Anterior cingulate cortex (tissue), 58 donors: ENCODE measurements around the gene MYCBP2.
"Not testable (repeated sequence)": the region's sequence is repeated elsewhere in the genome, so short reads cannot be mapped to it uniquely, and the experiment has no call there.

Source experiments
- DNase-seq, 58 donors: peaks; one replicate each; lab custom pipeline; 2025; lab: John Stamatoyannopoulos, UW

MYCBP2 gene

DNA sequence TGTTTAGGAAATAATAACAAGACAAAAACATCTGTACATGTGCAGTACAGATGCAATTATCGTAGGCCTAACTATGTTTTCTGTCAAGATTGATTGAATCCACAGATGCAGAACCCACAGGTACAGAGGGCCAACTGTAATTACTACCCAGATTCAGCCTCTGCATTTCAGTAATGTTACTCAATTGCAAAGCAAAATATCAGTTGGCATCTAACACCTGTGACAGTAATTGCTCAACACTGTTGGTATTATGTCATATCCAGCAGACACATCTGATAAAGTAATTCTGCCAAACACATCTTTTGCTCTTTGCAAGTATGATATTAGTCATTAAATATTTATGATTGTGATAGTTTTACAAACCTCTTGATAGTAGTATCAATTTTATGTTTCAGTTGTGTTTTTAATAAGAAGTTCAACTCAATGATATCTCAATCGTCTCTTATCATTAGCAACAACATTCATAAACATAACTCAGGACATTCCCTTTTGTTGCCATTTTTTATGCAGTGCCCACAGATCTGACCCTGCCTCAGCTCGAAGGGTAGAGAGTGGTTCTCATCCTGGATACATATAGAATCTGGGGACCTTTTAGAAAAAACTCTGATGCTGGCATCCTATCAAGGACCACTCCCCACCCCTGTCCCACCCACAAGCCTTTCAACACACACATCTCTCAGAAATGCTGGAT, 104.7 kb downstream of the MYCBP2 start:
- no peak for DNase-seq

DNA sequence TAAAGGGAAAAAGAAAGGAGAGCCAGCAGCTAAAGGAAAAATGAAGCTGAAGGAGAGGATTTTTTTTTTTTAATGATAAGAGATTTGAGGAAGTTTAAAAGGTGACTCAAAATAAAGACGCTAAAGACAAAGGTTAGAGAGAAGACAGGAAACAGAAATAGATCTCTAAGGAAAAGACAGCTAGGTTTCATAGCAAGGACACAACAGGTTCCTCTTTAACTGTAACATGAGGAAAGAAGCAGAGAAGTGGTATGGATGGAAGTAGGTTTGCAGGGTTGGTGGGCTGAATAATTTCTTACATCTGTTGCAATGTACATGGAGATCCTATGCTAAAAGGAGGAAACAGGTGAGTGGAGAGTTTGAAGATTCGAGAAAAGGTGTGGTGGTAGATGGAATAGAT, 107.5 kb downstream of the MYCBP2 start:
- DNase-seq = no peak

DNA sequence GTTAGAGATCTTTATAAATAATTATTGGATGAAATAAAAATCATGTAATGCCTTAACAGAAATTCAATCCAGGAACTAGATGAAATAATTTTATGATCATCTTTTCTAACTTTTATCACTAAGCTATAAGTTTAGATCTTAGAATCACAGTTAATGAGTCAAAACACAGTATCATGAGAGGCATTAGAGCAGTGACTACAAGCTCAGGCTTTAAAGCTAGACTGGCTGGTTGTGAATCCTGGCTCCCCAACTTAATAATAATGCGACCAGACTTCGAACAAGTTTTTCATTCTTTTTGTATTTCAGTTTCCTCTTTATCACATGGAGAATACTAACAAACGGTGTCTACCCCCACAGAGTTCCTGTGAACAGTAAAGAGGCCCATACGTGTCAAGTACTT, 108.6 kb downstream of the MYCBP2 start:
- no peak for DNase-seq

- DNase-seq = no peak
Observed at GRCh38 chr13:77215543-77215942, 111.4 kb downstream of the MYCBP2 start.

GRCh38 chr13:77213644-77214043, 113.2 kb downstream of the MYCBP2 start:
- no peak for DNase-seq

GRCh38 chr13:77207943-77208342, 119.0 kb downstream of the MYCBP2 start:
- DNase-seq = no peak

DNA sequence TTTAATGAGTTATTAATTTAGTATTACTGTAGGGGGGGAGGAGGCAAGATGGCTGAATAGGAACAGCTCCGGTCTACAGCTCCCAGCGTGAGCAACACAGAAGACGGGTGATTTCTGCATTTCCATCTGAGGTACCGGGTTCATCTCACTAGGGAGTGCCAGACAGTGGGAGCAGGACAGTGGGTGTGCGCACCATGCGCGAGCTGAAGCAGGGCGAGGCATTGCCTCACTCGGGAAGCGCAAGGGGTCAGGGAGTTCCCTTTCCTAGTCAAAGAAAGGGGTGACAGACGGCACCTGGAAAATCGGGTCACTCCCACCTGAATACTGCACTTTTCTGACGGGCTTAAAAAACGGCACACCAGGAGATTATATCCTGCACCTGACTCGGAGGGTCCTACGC, 127.9 kb downstream of the MYCBP2 start:
- not testable (repeated sequence) for DNase-seq

GRCh38 chr13:77196052-77196618, 130.8 kb downstream of the MYCBP2 start:
- no peak for DNase-seq

- no peak for DNase-seq
Observed at GRCh38 chr13:77190349-77190958, 136.4 kb downstream of the MYCBP2 start.

DNA sequence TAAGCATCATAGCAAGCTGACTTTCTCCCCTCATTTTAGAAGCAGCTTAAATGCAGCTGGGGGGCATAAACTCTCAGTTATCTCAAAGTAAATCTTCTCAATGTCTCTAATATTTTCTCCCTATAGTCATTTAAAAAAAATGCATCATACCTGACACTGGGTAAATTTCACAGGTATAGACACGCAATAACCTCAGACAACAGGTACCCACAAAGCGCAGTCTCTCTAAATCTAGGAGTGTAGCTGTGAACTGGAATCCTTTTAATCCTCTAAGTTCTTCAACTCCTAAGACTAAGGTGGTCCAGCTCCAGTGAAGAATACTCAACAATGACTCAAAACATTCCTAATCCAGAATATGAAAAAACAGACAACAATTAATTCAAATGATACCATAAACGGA, 141.2 kb downstream of the MYCBP2 start:
- no peak for DNase-seq

GRCh38 chr13:77184455-77184854, 142.4 kb downstream of the MYCBP2 start:
- DNase-seq = no peak

- DNase-seq = no peak
Observed at GRCh38 chr13:77180011-77180410, 146.9 kb downstream of the MYCBP2 start.

- no peak for DNase-seq
Observed at GRCh38 chr13:77177646-77178045, 149.2 kb downstream of the MYCBP2 start.

DNA sequence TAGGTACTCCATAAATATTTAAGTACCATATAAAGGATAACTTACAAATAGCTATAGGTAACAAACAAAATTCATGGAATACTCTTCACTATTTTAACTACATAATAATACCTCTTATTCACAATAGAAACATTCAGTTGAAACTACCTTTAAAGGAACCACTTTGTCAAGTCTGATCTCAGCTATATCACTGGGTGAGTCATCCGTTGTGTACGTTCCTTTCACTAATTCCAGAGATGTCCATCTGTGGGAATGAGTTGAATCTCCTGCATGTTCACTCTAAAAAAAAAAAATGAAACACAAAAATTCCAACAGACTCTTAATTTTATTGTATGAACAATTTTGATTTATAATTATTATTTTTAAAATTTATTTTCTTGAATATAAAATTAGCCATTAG, 150.5 kb downstream of the MYCBP2 start:
- no peak for DNase-seq

- no peak for DNase-seq
Observed at GRCh38 chr13:77172650-77173049, 154.2 kb downstream of the MYCBP2 start.

DNA sequence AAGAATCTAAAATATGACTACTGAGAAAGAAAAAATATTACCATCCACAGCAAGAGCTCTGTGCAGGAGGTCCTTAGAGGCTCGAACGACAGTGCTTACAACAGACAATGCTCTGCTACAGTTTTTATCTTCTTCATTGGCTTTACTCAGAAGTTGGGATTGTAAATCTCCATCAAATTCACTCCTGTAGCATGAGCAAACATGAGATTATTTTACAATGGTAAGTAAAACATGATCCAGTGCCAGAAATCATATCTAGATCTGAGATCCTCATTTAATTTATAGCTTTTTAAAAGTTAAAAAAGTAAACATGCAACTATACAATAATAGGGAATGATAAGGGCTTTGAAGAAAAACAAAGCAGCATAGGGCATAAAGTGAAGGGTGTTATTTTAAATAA, 155.4 kb downstream of the MYCBP2 start:
- DNase-seq = no peak

DNA sequence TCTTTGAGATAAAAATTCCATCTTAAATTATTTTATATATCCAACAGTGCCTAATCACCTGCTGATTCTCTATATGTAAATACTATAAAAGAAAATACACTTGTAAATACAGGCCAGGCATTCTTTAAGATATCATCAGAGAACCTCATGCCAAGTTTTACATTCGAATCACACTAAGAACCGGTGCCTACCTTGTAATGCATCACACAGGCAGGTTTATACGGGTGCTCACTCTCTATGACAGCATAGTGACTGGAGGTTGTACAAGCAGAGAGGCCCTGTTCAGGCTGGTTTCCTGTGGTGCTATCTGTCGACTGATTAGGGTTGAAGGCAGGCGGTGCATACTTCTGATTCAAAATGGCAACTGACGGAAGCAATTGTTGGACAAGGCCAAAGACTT, 158.7 kb downstream of the MYCBP2 start:
- no peak for DNase-seq

GRCh38 chr13:77150651-77151050, 176.2 kb downstream of the MYCBP2 start:
- no peak for DNase-seq

GRCh38 chr13:77143431-77143830, 183.5 kb downstream of the MYCBP2 start:
- no peak for DNase-seq

- DNase-seq = no peak
Observed at GRCh38 chr13:77139306-77139705, 187.6 kb downstream of the MYCBP2 start.

DNA sequence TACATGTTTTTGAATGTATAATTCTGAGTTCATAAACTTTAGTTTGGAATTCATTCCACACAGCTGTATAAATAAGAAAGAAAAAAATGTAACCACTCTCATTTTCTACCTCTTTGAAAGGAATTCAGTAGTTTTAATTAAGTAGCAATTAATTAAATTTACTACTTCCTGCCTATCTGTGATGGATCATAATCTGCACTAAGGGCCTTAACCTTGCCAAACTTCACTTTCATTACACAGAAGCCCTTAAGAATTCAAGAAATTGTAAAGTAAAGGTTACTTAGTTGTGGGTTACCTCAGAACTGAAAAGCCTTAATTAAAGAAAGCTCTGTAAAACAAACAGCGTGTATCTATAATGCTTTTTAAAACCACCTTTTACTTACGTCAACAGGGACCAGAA, 188.1 kb downstream of the MYCBP2 start:
- DNase-seq = no peak

DNA sequence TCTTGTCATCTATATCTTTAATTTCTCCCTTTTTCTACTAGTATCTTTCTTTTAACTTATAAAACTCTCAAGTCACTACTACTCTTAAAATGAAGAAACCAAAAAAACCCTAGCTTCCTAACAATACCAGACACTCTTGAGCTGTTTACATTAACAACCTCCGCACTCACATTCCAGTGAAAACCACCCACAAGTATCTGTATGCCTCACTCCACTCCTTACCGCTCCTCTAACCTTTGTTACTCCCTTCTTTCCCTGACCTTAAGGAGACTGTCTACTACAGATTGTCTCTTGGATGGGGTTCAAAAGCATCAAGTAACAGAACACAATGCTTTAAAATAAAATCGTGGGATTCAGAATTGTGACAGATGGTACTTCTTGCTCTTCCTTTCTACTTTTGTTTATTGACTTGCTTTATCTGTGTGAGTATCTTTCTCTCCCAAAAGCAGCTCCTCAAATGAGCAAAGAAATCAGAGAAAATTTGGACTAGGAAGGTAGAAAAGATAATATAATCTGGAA, 189.9 kb downstream of the MYCBP2 start:
- no peak for DNase-seq
